ENCODE results near the gene CDH10. TPM values are rescaled to one million over a fixed set of nuclear protein-coding genes. Genes with fewer than 3 reads are reported as not detected.

CDH10 gene
- 0.92 TPM for polyA plus RNA-seq (2012; ENCODE audit: insufficient read length, low read depth)

DNA sequence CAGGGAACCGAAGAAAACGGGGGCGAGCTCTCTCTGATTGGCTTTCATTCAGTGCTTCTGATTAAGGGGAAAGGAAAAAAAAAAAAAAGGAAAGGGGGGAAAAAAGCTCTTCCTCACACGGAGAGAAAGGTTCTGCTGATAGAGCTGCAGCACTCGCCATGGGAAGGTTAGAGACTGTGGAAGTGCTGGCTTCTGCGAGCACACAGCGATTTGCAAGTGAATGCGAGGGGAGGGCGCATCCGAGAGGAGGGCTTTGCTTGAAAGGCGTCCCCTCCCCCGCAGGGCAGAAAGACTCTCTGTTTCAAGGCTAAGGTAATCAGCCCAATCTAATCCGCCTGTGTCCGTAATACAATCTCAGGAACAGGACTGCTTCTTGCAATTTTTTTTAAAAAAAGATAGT lies at the start of gene CDH10:
Gene CDH10 (minus strand): TSS at position 218 of the 400 bp plus-strand sequence. CDS start 51,488 bp downstream, outside the sequence.
- TF ChIP-seq FOXP2 (optimal IDR thresholded peaks at IDR 0.05; ENCODE audit: borderline replicate concordance, extremely low read depth, extremely low read length, insufficient read depth): peak; percentile 61
- TF ChIP-seq, protein P1, sequence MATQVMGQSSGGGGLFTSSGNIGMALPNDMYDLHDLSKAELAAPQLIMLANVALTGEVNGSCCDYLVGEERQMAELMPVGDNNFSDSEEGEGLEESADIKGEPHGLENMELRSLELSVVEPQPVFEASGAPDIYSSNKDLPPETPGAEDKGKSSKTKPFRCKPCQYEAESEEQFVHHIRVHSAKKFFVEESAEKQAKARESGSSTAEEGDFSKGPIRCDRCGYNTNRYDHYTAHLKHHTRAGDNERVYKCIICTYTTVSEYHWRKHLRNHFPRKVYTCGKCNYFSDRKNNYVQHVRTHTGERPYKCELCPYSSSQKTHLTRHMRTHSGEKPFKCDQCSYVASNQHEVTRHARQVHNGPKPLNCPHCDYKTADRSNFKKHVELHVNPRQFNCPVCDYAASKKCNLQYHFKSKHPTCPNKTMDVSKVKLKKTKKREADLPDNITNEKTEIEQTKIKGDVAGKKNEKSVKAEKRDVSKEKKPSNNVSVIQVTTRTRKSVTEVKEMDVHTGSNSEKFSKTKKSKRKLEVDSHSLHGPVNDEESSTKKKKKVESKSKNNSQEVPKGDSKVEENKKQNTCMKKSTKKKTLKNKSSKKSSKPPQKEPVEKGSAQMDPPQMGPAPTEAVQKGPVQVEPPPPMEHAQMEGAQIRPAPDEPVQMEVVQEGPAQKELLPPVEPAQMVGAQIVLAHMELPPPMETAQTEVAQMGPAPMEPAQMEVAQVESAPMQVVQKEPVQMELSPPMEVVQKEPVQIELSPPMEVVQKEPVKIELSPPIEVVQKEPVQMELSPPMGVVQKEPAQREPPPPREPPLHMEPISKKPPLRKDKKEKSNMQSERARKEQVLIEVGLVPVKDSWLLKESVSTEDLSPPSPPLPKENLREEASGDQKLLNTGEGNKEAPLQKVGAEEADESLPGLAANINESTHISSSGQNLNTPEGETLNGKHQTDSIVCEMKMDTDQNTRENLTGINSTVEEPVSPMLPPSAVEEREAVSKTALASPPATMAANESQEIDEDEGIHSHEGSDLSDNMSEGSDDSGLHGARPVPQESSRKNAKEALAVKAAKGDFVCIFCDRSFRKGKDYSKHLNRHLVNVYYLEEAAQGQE (IDR thresholded peaks at IDR 0.05; ENCODE audit: insufficient read depth in 1 of 2, low read depth in 2 of 2, low read length in 2 of 2): no peak

- TF ChIP-seq, protein P1 (IDR thresholded peaks at IDR 0.05; ENCODE audit: insufficient read depth in 1 of 2, low read depth in 2 of 2, low read length in 2 of 2): no peak
- TF ChIP-seq POLR2AphosphoS5 (IDR thresholded peaks at IDR 0.05; ENCODE audit: low read depth, low read length) (no peak), TAF1 (IDR thresholded peaks at IDR 0.05; ENCODE audit: borderline replicate concordance, insufficient read depth, low read length) (no peak), FOXP2 (optimal IDR thresholded peaks at IDR 0.05; ENCODE audit: borderline replicate concordance, extremely low read depth, extremely low read length, insufficient read depth) (no peak), SIN3A (IDR thresholded peaks at IDR 0.05; ENCODE audit: borderline replicate concordance, insufficient read depth, low read length) (no peak)
Measured at GRCh38 chr5:24693609-24694008, 48.8 kb upstream of the CDH10 start.

- TF ChIP-seq SIN3A (IDR thresholded peaks at IDR 0.05; ENCODE audit: borderline replicate concordance, insufficient read depth, low read length) (no peak), POLR2AphosphoS5 (IDR thresholded peaks at IDR 0.05; ENCODE audit: low read depth, low read length) (no peak), FOXP2 (optimal IDR thresholded peaks at IDR 0.05; ENCODE audit: borderline replicate concordance, extremely low read depth, extremely low read length, insufficient read depth) (no peak)
- TF ChIP-seq, protein P1 (IDR thresholded peaks at IDR 0.05; ENCODE audit: insufficient read depth in 1 of 2, low read depth in 2 of 2, low read length in 2 of 2): no peak
Measured at GRCh38 chr5:24691074-24691473, 46.3 kb upstream of the CDH10 start.

DNA sequence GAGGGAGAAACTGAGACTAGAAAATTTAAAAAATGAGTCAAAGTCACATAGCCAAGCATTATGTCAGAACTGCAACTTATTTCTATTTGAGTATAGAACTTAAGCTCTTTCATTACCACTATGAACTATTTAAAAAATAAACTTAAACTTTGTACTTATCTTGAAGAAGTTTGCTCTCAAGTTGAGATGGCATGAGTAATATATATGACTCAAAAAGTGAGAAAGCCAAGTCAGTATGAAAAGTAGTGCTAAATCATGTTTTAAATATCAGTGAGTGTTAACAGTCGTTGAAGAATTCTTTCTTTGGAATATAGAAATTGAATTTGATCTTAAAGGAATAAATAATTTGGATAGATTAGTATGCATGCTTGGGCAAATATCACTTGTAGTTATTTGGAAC lies 36.3 kb upstream of the CDH10 start:
- TF ChIP-seq, protein P1 (IDR thresholded peaks at IDR 0.05; ENCODE audit: insufficient read depth in 1 of 2, low read depth in 2 of 2, low read length in 2 of 2): no peak
- TF ChIP-seq POLR2AphosphoS5 (IDR thresholded peaks at IDR 0.05; ENCODE audit: low read depth, low read length): no peak
- no peak for TF ChIP-seq SIN3A (IDR thresholded peaks at IDR 0.05; ENCODE audit: borderline replicate concordance, insufficient read depth, low read length)
- TF ChIP-seq TAF1 (IDR thresholded peaks at IDR 0.05; ENCODE audit: borderline replicate concordance, insufficient read depth, low read length): no peak
- TF ChIP-seq FOXP2 (optimal IDR thresholded peaks at IDR 0.05; ENCODE audit: borderline replicate concordance, extremely low read depth, extremely low read length, insufficient read depth): no peak

- TF ChIP-seq POLR2AphosphoS5 (IDR thresholded peaks at IDR 0.05; ENCODE audit: low read depth, low read length) (no peak), SIN3A (IDR thresholded peaks at IDR 0.05; ENCODE audit: borderline replicate concordance, insufficient read depth, low read length) (no peak), FOXP2 (optimal IDR thresholded peaks at IDR 0.05; ENCODE audit: borderline replicate concordance, extremely low read depth, extremely low read length, insufficient read depth) (no peak), TAF1 (IDR thresholded peaks at IDR 0.05; ENCODE audit: borderline replicate concordance, insufficient read depth, low read length) (no peak)
- TF ChIP-seq, protein P1 (IDR thresholded peaks at IDR 0.05; ENCODE audit: insufficient read depth in 1 of 2, low read depth in 2 of 2, low read length in 2 of 2): no peak
Measured at GRCh38 chr5:24668050-24668449, 23.3 kb upstream of the CDH10 start.
